Panc1 (cell line): ENCODE data around the gene DENND6B. TPM values are rescaled to one million over a fixed set of nuclear protein-coding genes. Genes with fewer than 3 reads are reported as not detected.

Source experiments
- ATAC-seq: fragments of 200-7000 bp; cut with Tn5 transposase; 2 replicates; pipeline ENCODE4 v1.9.1; 2020; ENCODE audit warnings: mild to moderate bottlenecking, moderate library complexity
- BruUV-seq: library from RNA; stranded (reverse); fragments of 400-500 nt; replicated peaks from 2 replicates; lab custom pipeline; 2021; lab: Mats Ljungman, UMichigan
- CTCF ChIA-PET: fragments of 300-600 bp; sonication (Branson Sonifier 250); formaldehyde crosslinking; loops from one replicate; lab custom pipeline; 2022; ENCODE audit warnings: antibody characterized with exemption; lab: Charles Lee
- POLR2A ChIA-PET: fragments of 300-600 bp; sonication (Branson Sonifier 250); formaldehyde crosslinking; loops from one replicate; lab custom pipeline; 2022; ENCODE audit warnings: antibody characterized with exemption; lab: Charles Lee
- DNase-seq: peaks from one replicate; pipeline ENCODE4 v3.0.0-alpha.2; 2010; ENCODE audit warnings: low read depth, low spot score
- H3K27ac ChIP-seq: 2 replicates; pipeline ENCODE4 v1.5.1; 2011; ENCODE audit warnings: mild to moderate bottlenecking, low read length, inconsistent platforms
- H3K27me3 ChIP-seq: fragments of 200-500 bp; sonication (Bioruptor generic); 2 replicates; pipeline ENCODE4 v1.6.0; 2014; ENCODE audit warnings: low read length, inconsistent platforms; ENCODE audit not compliant: control insufficient read depth, insufficient read depth
- H3K36me3 ChIP-seq: fragments of 200-500 bp; sonication (Bioruptor generic); 2 replicates; pipeline ENCODE4 v1.5.1; 2014; ENCODE audit warnings: inconsistent platforms, mild to moderate bottlenecking, low read length, moderate library complexity; ENCODE audit not compliant: control insufficient read depth, insufficient read depth
- H3K4me1 ChIP-seq: 2 replicates; pipeline ENCODE4 v1.5.1; 2011; ENCODE audit warnings: inconsistent platforms, mild to moderate bottlenecking, low read length, moderate library complexity; ENCODE audit not compliant: control insufficient read depth, insufficient read depth
- H3K4me3 ChIP-seq, 2 experiments: 2 replicates each; pipeline ENCODE4 v1.5.1; 2011 to 2012; ENCODE audit warnings: low read depth in 2 of 2, low read length in 2 of 2, mild to moderate bottlenecking in 2 of 2, inconsistent platforms in 1 of 2, moderate library complexity in 1 of 2
- H3K9me3 ChIP-seq: fragments of 200-500 bp; sonication (Bioruptor generic); 2 replicates; pipeline ENCODE4 v1.5.1; 2014; ENCODE audit warnings: low read depth, mild to moderate bottlenecking, inconsistent platforms, low read length, moderate library complexity; ENCODE audit not compliant: control insufficient read depth, insufficient read depth
- POLR2AphosphoS5 ChIP-seq: IDR thresholded peaks from 2 replicates; pipeline ENCODE4 v1.6.1; 2012; ENCODE audit warnings: mild to moderate bottlenecking, low read depth, low read length, moderate library complexity
- REST ChIP-seq, 2 experiments: IDR thresholded peaks; 2 replicates each; pipeline ENCODE4 v1.6.1; 2011 to 2012; ENCODE audit warnings: low read depth in 2 of 2, control low read depth in 1 of 2, low read length in 1 of 2, mild to moderate bottlenecking in 1 of 2, moderate library complexity in 1 of 2; ENCODE audit not compliant: insufficient read depth in 1 of 2
- SIN3A ChIP-seq: IDR thresholded peaks from 2 replicates; pipeline ENCODE4 v1.6.1; 2012; ENCODE audit warnings: low read depth, mild to moderate bottlenecking, low read length, moderate library complexity, borderline replicate concordance; ENCODE audit not compliant: insufficient read depth
- TCF7L2 ChIP-seq: IDR thresholded peaks from 2 replicates; pipeline ENCODE4 v1.6.1; 2011; ENCODE audit warnings: mild to moderate bottlenecking, low read depth, low read length, inconsistent platforms
- in situ Hi-C: cut with HindIII; loops from 2 replicates; pipeline ENCODE4 v1.10.0; 2016; ENCODE audit warnings: low sequenced_read_pairs, low pct_unique_long_range_greater_than_20kb
- intact Hi-C: fragments of 100-400 bp; cut with micrococcal nuclease; formaldehyde crosslinking; loops from one replicate; pipeline ENCODE4 v1.10.0; 2022; ENCODE audit not compliant: unreplicated experiment
- total RNA-seq: library from RNA; stranded (reverse); gene quantifications from one replicate; pipeline ENCODE4 v1.2.1, GENCODE V29; 2021; ENCODE audit not compliant: unreplicated experiment
- TF ChIP-seq, protein P1 (sequence below): fragments of 450-650 bp; IDR thresholded peaks from 2 replicates; pipeline ENCODE4 v1.5.1; 2017; ENCODE audit warnings: mild to moderate bottlenecking

Gene DENND6B
- total RNA-seq, 1 experiment from 2014 or later, result 5.8 TPM

- TF ChIP-seq SIN3A, result no peak
- TF ChIP-seq, protein P1, sequence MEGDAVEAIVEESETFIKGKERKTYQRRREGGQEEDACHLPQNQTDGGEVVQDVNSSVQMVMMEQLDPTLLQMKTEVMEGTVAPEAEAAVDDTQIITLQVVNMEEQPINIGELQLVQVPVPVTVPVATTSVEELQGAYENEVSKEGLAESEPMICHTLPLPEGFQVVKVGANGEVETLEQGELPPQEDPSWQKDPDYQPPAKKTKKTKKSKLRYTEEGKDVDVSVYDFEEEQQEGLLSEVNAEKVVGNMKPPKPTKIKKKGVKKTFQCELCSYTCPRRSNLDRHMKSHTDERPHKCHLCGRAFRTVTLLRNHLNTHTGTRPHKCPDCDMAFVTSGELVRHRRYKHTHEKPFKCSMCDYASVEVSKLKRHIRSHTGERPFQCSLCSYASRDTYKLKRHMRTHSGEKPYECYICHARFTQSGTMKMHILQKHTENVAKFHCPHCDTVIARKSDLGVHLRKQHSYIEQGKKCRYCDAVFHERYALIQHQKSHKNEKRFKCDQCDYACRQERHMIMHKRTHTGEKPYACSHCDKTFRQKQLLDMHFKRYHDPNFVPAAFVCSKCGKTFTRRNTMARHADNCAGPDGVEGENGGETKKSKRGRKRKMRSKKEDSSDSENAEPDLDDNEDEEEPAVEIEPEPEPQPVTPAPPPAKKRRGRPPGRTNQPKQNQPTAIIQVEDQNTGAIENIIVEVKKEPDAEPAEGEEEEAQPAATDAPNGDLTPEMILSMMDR, result no peak
- TF ChIP-seq POLR2AphosphoS5, result no peak
- no peak for TF ChIP-seq REST (IDR thresholded peaks at IDR 0.05; ENCODE audit: insufficient read depth in 1 of 2, low read depth in 2 of 2, low read length in 1 of 2)
- no peak for TF ChIP-seq TCF7L2
- Histone ChIP-seq H3K36me3 (no peaks in the 10 kb centered on the region), H3K4me3 (no peak overlapping the region), H3K27me3 (no peaks in the 10 kb centered on the region), H3K27ac (no peak overlapping the region), H3K9me3 (no peaks in the 10 kb centered on the region), H3K4me1 (peaks cover 9% of the 10 kb centered on the region; the same call in 1 of the 2 replicates)
- in situ Hi-C loops, result no loop called here
- ATAC-seq (no peak), DNase-seq (no peak)
- no TSS peak for BruUV-seq
- intact Hi-C loops, result no loop called here
- CTCF ChIA-PET, result interaction anchor here (0.6 kb wide), 1 partner anchor 25 kb away, joined by 4 read pairs; no protein-coding TSS in a partner anchor
- POLR2A ChIA-PET, result no interaction called here
Measured at GRCh38 chr22:50315289-50316113, 11.3 kb downstream of the DENND6B start.

GRCh38 chr22:50314455-50315288 lies 12.1 kb downstream of the DENND6B start:
- in situ Hi-C loops, result no loop called here
- Histone ChIP-seq H3K9me3 (no peaks in the 10 kb centered on the region), H3K4me1 (peaks cover 12% of the 10 kb centered on the region), H3K36me3 (no peaks in the 10 kb centered on the region), H3K27ac (no peak overlapping the region), H3K4me3 (no peak overlapping the region), H3K27me3 (no peaks in the 10 kb centered on the region)
- no peak for DNase-seq
- no TSS peak for BruUV-seq
- intact Hi-C loops, result no loop called here
- POLR2A ChIA-PET, result interaction anchor here (0.5 kb wide), 1 partner anchor 42 kb away, joined by 6 read pairs; no protein-coding TSS in a partner anchor
- TF ChIP-seq SIN3A (no peak), TCF7L2 (no peak), POLR2AphosphoS5 (no peak), REST (IDR thresholded peaks at IDR 0.05; ENCODE audit: insufficient read depth in 1 of 2, low read depth in 2 of 2, low read length in 1 of 2) (no peak)
- TF ChIP-seq, protein P1, result no peak
- CTCF ChIA-PET, result no interaction called here
- ATAC-seq, result peak; percentile 70
